Measurements from ENCODE around the gene NCF4.

Gene NCF4

GRCh38 chr22:36860821-36861659 is at the start of gene NCF4:
Gene NCF4, plus strand, starts transcription at chr22:36861006. Its CDS starts 166 bp downstream, at chr22:36861172.
- DNase-seq = peak; percentile 47

- DNase-seq = no peak
Measured at GRCh38 chr22:36811094-36811800, 49.6 kb upstream of the NCF4 start.

GRCh38 chr22:36814801-36815200 is 46.0 kb upstream of the NCF4 start:
- DNase-seq = no peak

DNA sequence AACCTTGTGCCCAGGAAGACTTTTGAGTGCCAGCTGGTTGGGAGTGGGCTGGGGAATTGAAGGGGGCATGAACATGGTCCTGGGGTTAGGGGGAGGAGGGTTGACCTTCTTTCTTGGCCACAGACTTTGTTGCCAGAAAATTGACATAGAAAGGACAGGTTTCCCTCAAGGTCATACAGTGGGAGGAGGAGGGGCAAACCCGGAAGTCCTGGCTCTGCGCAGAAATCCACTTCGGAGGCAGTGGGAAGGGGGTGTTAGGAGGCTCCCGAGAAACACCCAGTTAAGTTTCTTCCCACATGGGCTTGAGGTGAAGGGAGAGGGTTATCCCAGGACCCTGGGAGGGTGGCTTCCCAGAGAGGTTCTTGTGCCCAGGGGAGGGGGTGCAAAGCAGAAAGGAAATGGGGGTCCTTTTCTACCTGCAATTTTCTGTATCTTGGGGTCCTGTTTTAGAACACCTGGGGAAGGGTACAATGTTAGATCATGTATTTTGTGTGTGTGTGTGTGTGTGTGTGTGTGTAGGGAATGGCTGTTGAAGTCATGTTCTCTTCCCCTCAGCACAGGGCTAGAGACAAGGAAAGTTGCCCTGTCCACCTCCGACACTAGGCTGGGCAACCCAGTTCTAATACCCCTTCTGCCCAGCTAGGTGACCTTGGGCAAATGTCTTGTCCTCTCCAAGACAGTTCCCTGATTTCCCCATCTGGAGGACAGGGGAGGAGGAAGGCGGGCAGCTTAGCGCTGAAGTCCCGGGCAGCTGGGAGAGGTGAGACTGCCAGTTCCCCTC is 45.1 kb upstream of the NCF4 start:
- no peak for DNase-seq

DNA sequence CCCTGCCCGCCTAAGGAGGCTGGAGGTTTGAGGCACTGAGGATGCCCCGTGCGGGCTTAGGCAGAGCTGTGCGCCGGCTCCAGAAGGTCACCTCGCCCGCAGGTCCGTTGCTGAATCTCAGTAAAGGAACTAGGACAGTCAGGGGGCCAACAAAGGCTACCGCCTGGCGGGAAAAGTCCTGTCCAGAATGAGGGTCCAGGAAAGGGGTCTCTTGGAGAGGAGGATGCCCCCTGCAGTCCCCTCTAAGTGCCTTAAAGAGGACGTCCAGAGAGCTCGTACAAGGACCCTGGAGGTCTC is 44.5 kb upstream of the NCF4 start:
- DNase-seq = no peak

- DNase-seq = no peak
Measured at GRCh38 chr22:36816636-36817524, 43.9 kb upstream of the NCF4 start, which contains the start of gene PVALB. Gene PVALB, minus strand, starts transcription at chr22:36817035. Its CDS starts 30 bp downstream, at chr22:36817005.

DNA sequence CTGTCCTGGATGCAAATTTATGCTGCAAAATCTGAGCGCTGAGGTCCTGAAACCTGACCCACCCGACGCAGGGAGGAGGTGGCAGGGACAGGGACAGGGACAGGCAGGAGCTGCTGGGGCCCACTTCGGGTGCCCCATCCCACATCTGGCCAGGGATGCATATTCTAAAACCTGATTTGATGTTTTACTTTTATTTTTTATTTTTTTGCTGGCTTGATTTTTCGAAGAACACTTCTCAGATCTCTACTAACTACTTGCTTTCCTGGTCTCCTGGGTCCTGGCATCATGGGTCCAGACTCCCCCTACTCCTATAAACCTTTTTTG is 43.3 kb upstream of the NCF4 start:
- DNase-seq = no peak

DNA sequence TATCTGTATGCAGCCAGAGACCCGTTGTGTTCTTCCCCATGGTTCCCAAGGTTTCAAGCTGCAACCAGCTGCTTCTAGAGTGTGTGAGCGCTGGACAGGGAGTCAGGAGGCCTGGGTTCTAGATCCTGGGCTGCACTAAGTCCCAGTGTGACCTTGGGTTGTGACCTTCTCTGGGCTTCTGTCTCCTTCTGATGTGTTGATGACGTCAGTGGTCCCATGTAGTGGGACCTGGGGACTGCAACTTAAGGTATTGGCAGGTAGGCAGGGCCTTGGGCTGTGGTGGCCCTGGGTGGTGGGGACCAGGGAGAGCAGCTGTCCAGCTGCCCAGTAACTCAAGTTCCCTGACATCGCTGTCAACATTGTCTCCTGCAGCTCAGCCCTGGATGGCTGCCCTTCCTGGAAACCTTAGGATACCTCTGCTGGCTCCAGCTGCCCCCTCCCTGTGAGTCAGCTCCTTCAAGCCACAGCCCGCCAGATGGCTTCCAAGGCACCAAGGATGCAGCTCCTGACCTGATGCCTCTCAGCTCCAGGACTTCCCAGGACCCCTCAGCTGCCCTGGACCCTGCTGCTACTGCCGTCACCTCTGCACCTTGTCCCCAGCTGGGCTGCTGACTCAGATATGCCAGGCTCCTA is 42.7 kb upstream of the NCF4 start:
- no peak for DNase-seq

- no peak for DNase-seq
Measured at GRCh38 chr22:36819112-36819511, 41.7 kb upstream of the NCF4 start.

DNA sequence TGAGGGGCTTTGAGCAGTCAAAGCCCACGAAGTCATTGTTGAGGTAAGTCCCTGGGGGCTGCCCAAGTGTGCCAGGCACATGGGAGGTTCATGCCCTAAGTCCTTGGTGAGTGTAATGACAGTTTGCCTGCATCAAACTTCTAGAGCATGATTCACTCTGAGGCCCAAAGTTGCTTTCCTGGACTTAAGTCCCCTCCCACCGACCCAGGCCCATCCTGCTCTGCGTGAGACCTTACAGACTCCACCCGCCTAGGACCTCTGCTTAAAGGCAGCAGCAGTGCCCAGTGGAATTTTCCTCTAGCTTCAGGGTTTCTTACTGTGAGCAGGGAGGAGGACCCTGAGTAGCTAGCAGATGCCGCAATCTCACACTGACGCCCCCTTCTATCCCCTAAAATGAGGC is 38.2 kb upstream of the NCF4 start:
- no peak for DNase-seq

GRCh38 chr22:36823186-36823839 is 37.5 kb upstream of the NCF4 start:
- DNase-seq = no peak

DNA sequence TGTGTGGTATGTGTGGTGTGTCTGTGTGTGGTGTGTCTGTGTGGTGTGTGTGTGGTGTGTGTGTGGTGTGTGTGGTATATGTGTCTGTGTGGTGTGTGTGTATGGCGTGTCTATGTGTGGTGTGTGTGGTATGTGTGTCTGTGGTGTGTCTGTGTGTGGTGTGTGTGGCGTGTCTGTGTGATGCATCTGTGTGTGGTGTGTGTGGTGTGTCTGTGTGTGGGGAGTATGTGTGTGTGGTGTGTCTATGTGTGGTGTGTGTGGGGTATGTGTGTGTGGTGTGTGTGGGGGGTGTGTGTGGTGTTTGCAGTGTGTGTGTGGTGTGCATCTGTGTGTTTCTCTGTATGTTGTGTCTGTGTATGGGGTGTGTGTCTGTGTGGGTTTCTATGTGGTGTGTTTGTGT is 36.2 kb upstream of the NCF4 start:
- DNase-seq = no peak

DNA sequence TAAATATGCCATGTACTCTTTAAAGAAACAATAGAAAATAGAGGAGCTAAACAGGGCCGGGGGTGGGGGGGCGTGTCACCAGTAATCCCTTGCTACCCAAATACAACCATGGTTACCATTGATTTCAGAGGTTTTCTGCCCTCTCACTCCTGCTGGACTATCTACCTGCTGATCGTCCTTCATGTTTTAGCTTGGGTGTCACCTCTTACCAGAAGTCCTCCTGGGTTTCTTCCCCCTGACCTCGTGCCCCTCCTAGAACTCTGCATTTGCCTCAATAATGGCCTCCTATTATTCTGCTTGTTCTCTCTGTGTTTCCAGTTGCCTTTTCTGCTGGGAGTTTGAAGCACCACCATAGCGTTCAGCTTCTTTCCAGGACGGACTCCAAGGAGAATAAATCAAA is 34.5 kb upstream of the NCF4 start:
- no peak for DNase-seq

GRCh38 chr22:36828815-36829214 is 32.0 kb upstream of the NCF4 start:
- no peak for DNase-seq

DNA sequence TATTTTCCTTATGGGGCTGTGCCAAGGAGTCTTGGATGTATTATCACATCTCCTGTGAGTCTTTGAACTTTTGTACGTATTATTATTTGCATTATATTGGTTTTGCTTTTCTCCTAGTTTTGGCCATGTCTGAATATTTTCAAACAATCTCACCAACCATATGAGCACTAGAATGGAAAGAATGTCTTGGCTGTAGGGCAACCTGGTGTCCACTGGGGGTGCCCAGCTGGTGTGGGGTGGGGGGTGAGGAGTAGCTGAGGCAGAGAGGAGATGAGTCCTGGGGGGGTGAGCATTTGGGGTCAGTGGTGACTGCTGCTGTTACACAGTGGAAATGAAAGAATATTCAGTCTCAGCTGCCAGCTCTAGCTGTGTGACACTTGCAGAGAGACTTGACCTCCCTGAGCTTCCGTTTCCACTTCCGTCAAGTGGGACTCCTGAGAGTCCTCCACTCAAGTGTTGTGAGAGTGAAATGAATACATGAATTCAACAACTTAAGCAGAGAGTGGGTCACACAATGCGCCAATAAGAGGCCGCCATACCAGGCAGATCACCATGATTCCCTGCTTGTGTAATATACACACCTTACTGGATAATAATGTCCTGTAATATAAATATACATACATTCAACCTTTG is 31.3 kb upstream of the NCF4 start:
- no peak for DNase-seq

DNA sequence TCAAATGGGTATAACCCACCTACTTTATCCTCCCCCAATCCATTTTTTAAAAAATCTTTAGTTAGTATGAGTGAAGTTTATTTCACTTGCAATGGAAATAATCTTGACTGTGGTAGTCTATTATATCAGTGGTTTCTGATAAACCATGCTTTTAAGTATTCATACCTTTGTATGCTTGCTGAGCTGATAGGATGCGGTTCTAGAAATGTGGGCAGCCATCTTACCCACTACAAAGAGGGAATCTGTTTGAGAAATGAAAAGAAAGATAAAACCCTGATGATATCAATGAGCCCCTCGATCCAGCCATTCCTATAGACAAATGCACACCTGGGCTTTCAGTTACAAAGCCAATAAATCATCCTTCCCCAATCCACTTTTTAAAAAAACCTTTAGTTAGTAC is 30.2 kb upstream of the NCF4 start:
- peak; percentile 14 for DNase-seq

DNA sequence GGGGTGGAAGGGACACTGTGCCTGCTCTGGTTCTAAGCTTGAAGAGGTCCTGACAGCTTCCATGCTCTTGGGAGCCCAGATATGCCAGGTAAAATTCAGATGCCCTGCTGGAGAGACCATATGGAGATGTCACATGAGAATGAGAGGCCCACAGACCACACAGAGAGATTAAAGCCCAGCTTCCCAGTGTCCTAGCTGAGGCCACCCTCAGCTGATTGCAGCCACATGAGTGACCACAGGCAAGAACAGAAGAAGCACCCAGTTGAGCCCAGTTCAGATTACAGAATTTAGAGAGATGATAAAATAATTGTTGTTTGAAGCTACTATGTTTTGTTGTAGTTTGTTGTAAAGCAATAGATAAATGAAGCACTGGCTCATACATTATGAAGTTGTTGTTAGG is 29.6 kb upstream of the NCF4 start:
- no peak for DNase-seq

DNA sequence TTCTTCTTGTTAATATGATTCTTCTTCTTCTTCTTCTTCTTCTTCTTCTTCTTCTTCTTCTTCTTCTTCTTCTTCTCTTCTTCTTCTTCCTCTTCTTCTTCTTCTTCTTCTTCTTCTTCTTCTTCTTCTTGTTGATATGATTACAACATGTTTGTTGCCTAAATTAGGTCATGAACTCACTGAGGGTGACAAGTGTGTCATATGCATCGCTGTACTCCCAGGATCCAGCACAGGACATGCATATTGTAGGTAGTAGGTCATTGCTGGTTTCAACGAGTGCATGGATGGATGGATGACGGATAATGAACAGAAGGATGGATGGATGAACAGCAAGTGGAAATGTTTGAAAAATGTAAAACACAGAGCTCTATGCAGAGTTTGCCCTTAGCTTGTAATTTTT is 29.1 kb upstream of the NCF4 start:
- no peak for DNase-seq

DNA sequence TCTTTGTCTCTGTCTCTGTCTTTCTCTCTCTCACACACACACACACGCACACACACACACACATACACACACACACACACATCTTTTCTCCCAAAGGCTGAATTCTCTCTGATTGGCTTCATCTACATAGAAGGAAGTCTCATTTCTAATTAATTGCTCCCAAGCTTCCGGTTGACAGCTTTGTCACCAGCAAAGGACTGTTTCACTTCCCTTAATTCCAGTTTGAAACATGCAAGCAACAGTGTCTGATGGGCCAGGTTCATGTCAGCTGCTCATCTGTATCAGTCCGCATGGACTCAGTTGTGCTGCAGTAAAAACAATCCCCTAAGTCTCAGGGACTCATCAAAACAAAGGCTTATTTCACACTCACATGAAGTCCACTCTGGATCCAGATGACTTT is 27.7 kb upstream of the NCF4 start:
- no peak for DNase-seq

DNA sequence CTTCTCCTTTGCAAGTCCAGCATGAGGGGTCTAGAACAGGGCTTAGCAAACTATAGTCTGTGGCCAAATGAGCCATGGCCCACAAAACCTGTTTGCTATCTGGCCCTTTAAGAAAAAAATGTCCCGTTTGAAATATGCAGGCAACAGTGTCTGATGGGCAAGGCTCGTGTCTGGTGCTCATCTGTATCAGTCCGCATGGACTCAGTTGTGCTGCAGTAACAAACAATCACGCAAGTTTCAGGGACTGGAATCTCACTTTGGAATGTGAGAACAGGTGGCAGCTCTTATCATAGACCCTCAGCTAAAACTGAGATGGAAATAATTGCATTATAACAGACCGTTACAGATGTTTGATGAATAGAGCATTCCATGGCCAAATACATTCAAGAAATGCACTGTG is 24.9 kb upstream of the NCF4 start:
- DNase-seq = no peak

All from CD4-positive, alpha-beta T cell treated with Interleukin-17A for 4 hours (primary cell).